Measurements from ENCODE around the gene EXD3.

EXD3 gene

DNA sequence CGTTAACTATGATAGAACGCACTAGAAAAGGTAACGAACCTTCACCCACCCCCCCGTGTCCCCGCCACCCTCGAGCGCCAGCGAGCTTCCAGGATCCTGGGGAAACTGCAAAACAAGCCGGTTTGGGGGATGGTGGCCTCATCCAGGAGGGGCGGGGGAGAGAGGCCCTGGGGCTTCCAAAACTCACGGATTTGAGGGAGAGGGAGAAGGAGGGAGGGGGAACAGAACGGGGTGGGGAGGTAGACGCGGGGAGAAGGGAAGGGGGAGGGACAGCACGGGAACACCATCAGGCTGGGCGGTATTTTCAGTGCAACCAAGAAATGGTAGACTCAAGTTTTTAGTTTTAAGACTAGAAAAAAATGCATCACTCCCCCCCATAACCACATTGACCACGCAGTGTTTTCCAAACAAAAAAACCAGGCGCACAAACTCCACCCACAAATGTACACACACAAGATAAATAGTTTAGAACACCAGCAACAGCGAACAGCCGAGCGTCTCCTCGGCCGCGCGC, 122.3 kb downstream of the EXD3 start:
- no peak for DNase-seq (ENCODE audit: low read depth)
- TF ChIP-seq, protein P1, sequence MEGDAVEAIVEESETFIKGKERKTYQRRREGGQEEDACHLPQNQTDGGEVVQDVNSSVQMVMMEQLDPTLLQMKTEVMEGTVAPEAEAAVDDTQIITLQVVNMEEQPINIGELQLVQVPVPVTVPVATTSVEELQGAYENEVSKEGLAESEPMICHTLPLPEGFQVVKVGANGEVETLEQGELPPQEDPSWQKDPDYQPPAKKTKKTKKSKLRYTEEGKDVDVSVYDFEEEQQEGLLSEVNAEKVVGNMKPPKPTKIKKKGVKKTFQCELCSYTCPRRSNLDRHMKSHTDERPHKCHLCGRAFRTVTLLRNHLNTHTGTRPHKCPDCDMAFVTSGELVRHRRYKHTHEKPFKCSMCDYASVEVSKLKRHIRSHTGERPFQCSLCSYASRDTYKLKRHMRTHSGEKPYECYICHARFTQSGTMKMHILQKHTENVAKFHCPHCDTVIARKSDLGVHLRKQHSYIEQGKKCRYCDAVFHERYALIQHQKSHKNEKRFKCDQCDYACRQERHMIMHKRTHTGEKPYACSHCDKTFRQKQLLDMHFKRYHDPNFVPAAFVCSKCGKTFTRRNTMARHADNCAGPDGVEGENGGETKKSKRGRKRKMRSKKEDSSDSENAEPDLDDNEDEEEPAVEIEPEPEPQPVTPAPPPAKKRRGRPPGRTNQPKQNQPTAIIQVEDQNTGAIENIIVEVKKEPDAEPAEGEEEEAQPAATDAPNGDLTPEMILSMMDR (IDR thresholded peaks at IDR 0.05; ENCODE audit: low read depth, low read length, missing control alignments): no peak
- H3K4me3 ChIP-seq (ENCODE audit: low read depth, low read length): peak overlapping the region; percentile 37

DNA sequence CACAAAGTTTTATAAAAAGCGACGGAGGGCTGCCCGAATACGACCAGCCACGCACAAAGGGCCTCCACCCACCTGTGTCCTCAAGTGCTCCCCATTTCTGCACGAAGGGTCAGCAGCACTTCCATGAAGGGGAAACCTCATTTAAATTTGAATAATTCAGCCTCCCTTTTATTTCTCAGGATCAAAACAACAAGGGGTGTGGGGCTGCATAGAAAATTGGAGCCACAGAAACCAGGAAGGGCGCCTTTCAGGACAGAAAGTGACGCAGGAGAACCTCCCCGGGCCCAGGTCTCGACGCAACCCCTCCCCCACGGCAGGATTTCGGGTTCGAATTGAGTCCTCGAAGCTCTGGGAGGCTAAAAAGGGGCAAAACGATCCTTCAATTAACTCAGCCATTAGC, 123.0 kb downstream of the EXD3 start:
- TF ChIP-seq, protein P1 (IDR thresholded peaks at IDR 0.05; ENCODE audit: low read depth, low read length, missing control alignments): no peak

GRCh38 chr9:137299203-137299565, 123.8 kb downstream of the EXD3 start:
- TF ChIP-seq, protein P1 (IDR thresholded peaks at IDR 0.05; ENCODE audit: low read depth, low read length, missing control alignments): no peak
- DNase-seq (ENCODE audit: low read depth): no peak
- no peak overlapping the region for H3K4me3 ChIP-seq (ENCODE audit: low read depth, low read length)

More for the DNA sequence above, 123.0 kb downstream of the EXD3 start:
- DNase-seq (ENCODE audit: low read depth): no peak
- H3K4me3 ChIP-seq (ENCODE audit: low read depth, low read length): no peak overlapping the region; the same call in 1 of the 2 replicates

- no peak overlapping the region for H3K4me3 ChIP-seq (ENCODE audit: low read depth, low read length)
- DNase-seq (ENCODE audit: low read depth): no peak
- TF ChIP-seq, protein P1 (IDR thresholded peaks at IDR 0.05; ENCODE audit: low read depth, low read length, missing control alignments): no peak
Observed at GRCh38 chr9:137298401-137299202, 124.4 kb downstream of the EXD3 start.

- H3K4me3 ChIP-seq (ENCODE audit: low read depth, low read length): no peak overlapping the region
- DNase-seq (ENCODE audit: low read depth): no peak
Observed at GRCh38 chr9:137297966-137298365, 125.0 kb downstream of the EXD3 start.

GRCh38 chr9:137296670-137297664, 126.0 kb downstream of the EXD3 start:
- TF ChIP-seq, protein P1 (IDR thresholded peaks at IDR 0.05; ENCODE audit: low read depth, low read length, missing control alignments): no peak

More at GRCh38 chr9:137297966-137298365, 125.0 kb downstream of the EXD3 start:
- TF ChIP-seq, protein P1 (IDR thresholded peaks at IDR 0.05; ENCODE audit: low read depth, low read length, missing control alignments): no peak

More at GRCh38 chr9:137296670-137297664, 126.0 kb downstream of the EXD3 start:
- H3K4me3 ChIP-seq (ENCODE audit: low read depth, low read length): no peak overlapping the region
- no peak for DNase-seq (ENCODE audit: low read depth)
